ENCODE data around the gene COL9A2. TPM values are rescaled to one million over a fixed set of nuclear protein-coding genes. Genes with fewer than 3 reads are reported as not detected.

The COL9A2 gene
- total and polyA plus RNA-seq, 4 donors, result 0.19 to 0.75 (median 0.34) TPM

DNA sequence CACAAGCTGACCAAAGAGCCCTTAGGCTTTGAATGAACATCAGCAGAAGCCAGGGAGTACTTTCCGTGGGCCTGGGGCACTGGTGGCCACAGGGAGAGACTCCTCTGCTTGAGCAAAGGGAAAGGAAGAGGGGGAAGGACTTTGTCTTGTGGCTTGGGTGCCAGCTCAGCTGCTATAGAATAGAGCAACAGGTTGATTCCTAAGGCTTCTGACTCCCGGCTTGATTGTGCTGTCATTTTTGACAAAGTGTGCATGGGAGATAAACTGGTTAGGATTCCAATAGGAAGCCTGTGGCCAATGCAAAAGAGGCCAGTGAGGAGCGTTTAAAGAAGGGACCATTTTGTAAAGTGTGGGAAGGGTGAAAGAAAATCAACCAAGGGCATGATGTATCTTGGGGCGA lies 44.6 kb upstream of the COL9A2 start:
- no peak for DNase-seq (ENCODE audit: low spot score)
- Histone ChIP-seq H3K27me3 (ENCODE audit: control insufficient read depth in 4 of 4, insufficient read depth in 4 of 4, low read length in 3 of 4) (no peaks in the 10 kb centered on the region), H3K36me3 (ENCODE audit: control insufficient read depth in 4 of 4, insufficient read depth in 3 of 4, low read depth in 1 of 4, low read length in 3 of 4) (no peaks in the 10 kb centered on the region), H3K4me3 (ENCODE audit: low read depth in 1 of 3, low read length in 3 of 3) (no peak overlapping the region), H3K4me1 (ENCODE audit: control insufficient read depth in 4 of 4, insufficient read depth in 4 of 4, low read length in 3 of 4) (no peaks in the 10 kb centered on the region), H3K27ac (ENCODE audit: low read depth in 1 of 2, low read length in 2 of 2) (no peak overlapping the region), H3K9me3 (ENCODE audit: control insufficient read depth in 4 of 4, low read length in 3 of 4) (no peaks in the 10 kb centered on the region), H3K9ac (ENCODE audit: low read depth in 1 of 2, low read length in 2 of 2) (no peak overlapping the region)
- TF ChIP-seq EGR1 (IDR thresholded peaks at IDR 0.05; ENCODE audit: low read depth in 2 of 2) (no peak), FOXA1 (IDR thresholded peaks at IDR 0.05) (no peak), TAF1 (conservative IDR thresholded peaks at IDR 0.05) (no peak), NR2F2 (IDR thresholded peaks at IDR 0.05) (no peak)
- TF ChIP-seq, protein P1, sequence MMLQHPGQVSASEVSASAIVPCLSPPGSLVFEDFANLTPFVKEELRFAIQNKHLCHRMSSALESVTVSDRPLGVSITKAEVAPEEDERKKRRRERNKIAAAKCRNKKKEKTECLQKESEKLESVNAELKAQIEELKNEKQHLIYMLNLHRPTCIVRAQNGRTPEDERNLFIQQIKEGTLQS (IDR thresholded peaks at IDR 0.05), result no peak
- TF ChIP-seq, protein P2, sequence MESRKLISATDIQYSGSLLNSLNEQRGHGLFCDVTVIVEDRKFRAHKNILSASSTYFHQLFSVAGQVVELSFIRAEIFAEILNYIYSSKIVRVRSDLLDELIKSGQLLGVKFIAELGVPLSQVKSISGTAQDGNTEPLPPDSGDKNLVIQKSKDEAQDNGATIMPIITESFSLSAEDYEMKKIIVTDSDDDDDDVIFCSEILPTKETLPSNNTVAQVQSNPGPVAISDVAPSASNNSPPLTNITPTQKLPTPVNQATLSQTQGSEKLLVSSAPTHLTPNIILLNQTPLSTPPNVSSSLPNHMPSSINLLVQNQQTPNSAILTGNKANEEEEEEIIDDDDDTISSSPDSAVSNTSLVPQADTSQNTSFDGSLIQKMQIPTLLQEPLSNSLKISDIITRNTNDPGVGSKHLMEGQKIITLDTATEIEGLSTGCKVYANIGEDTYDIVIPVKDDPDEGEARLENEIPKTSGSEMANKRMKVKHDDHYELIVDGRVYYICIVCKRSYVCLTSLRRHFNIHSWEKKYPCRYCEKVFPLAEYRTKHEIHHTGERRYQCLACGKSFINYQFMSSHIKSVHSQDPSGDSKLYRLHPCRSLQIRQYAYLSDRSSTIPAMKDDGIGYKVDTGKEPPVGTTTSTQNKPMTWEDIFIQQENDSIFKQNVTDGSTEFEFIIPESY (IDR thresholded peaks at IDR 0.05), result no peak
- WGBS, result 92% methylated on average over 4 of the region's 4 CpGs

DNA sequence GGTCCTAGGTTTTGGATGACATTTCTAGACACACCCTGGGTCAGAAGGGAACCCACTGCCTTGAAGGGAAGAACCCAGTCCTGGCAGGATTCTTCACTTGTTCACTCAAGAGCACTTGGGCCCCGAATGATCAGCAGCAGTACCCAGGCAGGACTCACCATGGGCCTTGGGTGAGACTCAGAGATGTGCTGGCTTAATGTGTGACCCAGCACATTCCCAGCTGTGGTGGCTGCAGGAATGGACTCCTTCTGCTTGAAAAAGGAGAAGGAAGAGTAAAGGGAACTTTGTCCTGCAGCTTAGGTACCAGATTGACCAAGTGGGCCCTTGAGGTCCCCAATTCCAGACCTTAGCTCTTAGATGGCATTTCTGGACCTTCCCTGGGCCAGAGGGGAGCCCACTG lies 44.1 kb upstream of the COL9A2 start:
- Histone ChIP-seq H3K4me1 (ENCODE audit: control insufficient read depth in 4 of 4, insufficient read depth in 4 of 4, low read length in 3 of 4) (no peaks in the 10 kb centered on the region), H3K36me3 (ENCODE audit: control insufficient read depth in 4 of 4, insufficient read depth in 3 of 4, low read depth in 1 of 4, low read length in 3 of 4) (no peaks in the 10 kb centered on the region), H3K27me3 (ENCODE audit: control insufficient read depth in 4 of 4, insufficient read depth in 4 of 4, low read length in 3 of 4) (no peaks in the 10 kb centered on the region), H3K9ac (ENCODE audit: low read depth in 1 of 2, low read length in 2 of 2) (no peak overlapping the region), H3K4me3 (ENCODE audit: low read depth in 1 of 3, low read length in 3 of 3) (no peak overlapping the region), H3K9me3 (ENCODE audit: control insufficient read depth in 4 of 4, low read length in 3 of 4) (no peaks in the 10 kb centered on the region), H3K27ac (ENCODE audit: low read depth in 1 of 2, low read length in 2 of 2) (no peak overlapping the region)
- TF ChIP-seq FOXA1 (IDR thresholded peaks at IDR 0.05) (no peak), HNF4A (conservative IDR thresholded peaks at IDR 0.05) (no peak), RAD21 (IDR thresholded peaks at IDR 0.05) (no peak), RXRA (IDR thresholded peaks at IDR 0.05) (no peak), GABPA (IDR thresholded peaks at IDR 0.05 in 1 of 2, conservative IDR thresholded peaks at IDR 0.05 in 1 of 2) (no peak), HNF4G (IDR thresholded peaks at IDR 0.05) (no peak), FOXA2 (IDR thresholded peaks at IDR 0.05) (no peak), YY1 (IDR thresholded peaks at IDR 0.05) (no peak), EGR1 (IDR thresholded peaks at IDR 0.05; ENCODE audit: low read depth in 2 of 2) (no peak), NR2F2 (IDR thresholded peaks at IDR 0.05) (no peak), SP1 (IDR thresholded peaks at IDR 0.05) (no peak), TAF1 (conservative IDR thresholded peaks at IDR 0.05) (no peak)
- TF ChIP-seq, protein P3, sequence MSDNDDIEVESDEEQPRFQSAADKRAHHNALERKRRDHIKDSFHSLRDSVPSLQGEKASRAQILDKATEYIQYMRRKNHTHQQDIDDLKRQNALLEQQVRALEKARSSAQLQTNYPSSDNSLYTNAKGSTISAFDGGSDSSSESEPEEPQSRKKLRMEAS (IDR thresholded peaks at IDR 0.05), result no peak
- TF ChIP-seq, protein P2 (IDR thresholded peaks at IDR 0.05), result no peak
- TF ChIP-seq, protein P1 (IDR thresholded peaks at IDR 0.05), result no peak
- TF ChIP-seq, protein P4, sequence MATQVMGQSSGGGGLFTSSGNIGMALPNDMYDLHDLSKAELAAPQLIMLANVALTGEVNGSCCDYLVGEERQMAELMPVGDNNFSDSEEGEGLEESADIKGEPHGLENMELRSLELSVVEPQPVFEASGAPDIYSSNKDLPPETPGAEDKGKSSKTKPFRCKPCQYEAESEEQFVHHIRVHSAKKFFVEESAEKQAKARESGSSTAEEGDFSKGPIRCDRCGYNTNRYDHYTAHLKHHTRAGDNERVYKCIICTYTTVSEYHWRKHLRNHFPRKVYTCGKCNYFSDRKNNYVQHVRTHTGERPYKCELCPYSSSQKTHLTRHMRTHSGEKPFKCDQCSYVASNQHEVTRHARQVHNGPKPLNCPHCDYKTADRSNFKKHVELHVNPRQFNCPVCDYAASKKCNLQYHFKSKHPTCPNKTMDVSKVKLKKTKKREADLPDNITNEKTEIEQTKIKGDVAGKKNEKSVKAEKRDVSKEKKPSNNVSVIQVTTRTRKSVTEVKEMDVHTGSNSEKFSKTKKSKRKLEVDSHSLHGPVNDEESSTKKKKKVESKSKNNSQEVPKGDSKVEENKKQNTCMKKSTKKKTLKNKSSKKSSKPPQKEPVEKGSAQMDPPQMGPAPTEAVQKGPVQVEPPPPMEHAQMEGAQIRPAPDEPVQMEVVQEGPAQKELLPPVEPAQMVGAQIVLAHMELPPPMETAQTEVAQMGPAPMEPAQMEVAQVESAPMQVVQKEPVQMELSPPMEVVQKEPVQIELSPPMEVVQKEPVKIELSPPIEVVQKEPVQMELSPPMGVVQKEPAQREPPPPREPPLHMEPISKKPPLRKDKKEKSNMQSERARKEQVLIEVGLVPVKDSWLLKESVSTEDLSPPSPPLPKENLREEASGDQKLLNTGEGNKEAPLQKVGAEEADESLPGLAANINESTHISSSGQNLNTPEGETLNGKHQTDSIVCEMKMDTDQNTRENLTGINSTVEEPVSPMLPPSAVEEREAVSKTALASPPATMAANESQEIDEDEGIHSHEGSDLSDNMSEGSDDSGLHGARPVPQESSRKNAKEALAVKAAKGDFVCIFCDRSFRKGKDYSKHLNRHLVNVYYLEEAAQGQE (IDR thresholded peaks at IDR 0.05), result no peak
- no peak for DNase-seq (ENCODE audit: low spot score)
- 90% methylated on average over 1 of the region's 1 CpG for WGBS

Data from liver (tissue), 9 donors.